Measurements from ENCODE around the gene ERO1B.

The ERO1B gene

DNA sequence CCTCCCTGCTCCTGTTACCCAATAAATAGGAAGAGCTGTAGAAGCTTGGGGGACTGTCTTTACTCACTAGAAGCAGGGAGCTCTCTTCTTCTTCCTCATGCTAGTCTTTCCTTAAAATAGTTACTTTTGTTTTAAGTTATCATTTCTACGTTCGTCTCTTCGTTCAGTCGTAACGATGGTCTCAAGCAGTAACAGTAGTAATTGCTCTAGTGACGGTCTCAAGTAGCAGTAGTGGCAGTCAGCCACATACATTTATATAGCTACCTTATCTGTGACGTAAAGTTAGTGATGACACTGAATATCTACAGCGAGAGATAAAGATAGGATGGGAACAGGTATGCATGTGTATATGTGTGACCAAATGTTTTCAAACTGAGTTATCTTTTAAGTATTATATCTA lies 15.4 kb upstream of the ERO1B start:
- DNase-seq: no peak

DNA sequence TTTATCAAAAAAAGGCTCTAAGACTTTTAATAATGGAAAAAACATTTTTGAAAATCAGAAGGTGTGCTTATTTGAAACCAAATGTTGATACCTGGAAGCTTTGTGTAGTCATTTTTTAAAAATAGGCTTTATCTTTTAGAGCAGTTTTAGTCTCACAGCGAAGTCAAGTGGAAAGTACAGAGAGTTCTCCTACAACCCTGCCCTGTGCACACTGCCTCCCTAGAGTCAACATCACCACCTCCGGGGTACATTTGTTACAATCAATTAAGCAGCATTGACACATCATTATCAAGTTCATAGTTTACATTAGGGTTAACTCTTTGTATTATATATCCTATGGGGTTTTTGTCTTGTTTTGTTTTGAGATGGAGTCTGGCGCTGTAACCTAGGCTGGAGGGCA lies 10.7 kb upstream of the ERO1B start:
- no peak for DNase-seq

DNA sequence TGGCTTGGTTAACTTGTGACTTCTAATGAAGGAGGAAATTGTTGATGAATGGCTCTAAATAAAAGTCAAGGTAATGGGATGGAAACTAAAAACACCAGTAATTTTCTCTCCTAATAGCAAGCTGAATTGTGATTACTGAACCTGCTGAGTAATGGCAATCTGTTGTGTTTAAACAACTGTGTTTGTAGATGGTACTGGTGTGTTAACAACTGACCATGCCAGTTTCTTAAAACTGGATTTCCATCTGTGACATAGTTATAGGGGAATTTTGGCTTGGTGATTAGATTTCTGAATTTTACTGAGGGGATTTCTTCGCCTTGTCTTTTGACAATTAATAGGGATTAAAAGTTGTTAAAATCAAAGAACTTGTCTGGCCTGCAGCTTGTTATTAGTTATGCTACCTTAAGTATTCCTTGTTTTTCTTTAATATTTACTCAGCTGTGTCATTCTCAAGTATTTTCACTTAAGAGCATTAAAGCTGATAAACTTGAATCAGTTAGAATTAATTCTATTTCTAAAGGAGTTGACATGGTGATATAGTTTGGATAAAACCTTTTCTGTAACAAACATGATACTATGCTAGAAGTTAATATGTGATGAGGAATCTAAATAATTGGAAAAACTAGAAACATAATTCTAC lies 7.9 kb upstream of the ERO1B start:
- no peak for DNase-seq

DNA sequence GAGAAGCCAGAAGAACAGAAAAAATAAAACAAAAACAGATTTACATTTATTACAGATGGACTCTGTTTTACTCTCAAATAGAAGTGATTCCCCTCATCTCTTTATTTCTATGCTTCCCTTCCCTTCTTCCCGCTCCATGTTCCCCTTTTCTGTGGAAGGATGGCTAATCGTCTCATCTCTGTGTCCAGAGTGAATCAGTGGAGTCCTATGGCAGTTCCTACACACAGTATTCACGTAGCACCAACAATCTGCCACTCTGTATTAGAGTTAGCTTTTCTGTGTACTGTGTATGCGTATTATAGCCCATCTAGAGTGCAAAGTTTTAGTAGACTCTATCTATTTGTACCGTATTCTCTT lies 6.8 kb upstream of the ERO1B start:
- no peak for DNase-seq

DNA sequence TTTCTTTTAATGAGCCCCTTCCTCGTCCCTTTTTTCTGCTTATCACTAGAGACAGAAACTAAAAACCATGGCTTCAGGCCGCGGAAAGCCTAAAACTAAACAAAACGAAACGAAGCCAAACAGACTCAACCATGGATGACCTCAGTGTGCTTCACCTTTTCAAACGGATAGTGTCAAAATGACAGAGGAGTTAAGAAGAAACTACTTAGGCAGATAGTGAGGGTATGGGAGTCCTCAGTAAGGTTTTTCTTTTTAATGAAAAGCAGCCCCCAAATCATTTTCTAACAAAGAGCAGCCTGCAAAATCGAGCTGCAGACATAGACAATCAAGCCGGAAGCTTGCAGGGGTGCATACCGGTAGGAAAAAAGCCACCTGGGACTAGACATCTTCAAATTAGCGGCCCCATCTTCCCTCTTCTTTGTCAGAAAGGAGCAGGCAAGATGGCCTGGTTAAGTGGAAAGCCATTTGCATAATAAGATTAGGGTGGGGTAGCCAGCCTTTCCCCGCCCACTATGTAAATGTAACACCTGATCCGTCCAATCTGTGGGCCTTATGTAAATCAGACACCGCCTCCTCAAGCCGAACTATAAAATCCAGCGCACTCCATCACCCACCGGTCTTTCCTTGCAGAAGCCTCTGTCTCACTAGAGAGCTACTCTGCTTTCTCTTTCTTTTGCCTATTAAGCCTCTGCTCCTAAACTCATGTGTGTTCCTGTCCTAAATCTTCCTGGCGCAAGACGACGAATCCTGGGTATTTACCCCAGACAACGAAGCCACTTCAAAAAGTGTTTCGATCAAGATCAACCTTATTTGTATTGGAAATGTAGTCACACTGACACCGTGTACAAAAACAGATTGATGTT lies 6.2 kb upstream of the ERO1B start:
- no peak for DNase-seq

DNA sequence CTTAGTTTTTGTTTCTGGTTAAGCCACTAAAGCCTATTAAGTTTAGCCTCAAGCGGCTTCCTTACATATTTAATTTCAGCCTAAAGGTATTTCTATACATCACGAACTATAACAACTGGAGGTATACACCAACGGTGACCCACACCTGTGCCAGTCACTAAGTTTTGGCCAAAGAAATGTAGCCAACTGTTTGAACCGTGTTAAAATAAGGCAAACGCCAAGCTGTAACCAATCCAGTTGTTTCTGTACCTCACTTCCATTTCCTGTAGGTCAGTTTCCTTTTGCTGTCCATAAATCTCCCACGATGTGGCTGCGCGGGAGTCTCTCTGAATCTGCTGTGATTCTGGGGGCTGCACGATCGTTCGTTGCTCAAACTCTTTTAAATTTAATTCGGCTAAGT lies 5.6 kb upstream of the ERO1B start:
- no peak for DNase-seq

DNA sequence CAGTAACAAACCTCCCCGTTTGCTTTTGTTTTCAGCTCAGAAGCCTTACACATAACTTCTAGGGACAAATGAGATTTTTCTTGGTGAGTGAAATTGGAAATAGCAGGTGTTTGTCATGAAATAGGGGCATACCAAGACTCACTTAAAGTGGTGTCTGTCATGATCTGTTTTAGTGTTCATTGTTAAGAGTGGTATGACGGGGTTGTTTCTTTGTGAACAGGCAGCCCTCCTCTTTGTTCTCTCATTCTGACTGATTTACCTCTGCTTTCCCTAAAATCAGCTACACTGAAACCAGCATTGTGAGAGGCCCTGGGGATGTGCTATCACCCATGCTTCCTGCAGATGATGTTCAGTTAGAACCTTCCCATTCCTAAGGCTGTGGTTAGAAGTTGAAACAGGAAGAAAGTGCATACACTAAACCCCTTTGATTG lies 2.5 kb upstream of the ERO1B start:
- no peak for DNase-seq

DNA sequence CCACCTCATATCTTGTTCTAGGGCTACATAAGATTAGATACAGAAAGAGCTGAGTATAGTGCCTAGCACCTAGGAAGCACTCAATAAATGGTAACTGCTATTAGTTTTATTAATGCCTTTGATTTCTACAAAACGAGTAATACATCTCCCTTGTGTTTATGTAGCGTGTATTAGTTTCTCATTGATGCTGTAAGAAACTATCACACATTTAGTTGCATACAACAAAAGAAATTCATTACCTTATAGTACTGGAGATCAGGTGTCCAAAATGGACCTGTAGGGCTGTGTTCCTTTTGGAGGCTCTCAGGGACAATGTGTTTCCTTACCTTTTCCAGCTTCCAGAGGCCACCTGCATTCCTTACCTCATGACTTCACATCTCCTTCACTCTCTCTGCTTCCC lies 961 bp upstream of the ERO1B start:
- DNase-seq: no peak

DNA sequence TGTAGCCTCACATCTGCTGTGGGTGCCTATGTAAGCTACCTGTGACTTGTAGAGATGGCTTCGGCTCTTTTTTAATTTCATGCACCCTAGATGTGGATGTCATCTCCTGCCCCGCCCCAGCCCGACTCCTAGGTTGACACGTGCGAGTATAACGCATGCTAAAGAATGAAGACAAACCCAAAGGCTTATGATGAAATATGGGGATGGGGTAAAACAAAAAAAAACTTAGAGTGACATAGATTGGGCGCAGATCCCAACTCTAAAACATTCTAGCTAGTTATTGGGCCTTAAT lies 613 bp upstream of the ERO1B start:
- no peak for DNase-seq

DNA sequence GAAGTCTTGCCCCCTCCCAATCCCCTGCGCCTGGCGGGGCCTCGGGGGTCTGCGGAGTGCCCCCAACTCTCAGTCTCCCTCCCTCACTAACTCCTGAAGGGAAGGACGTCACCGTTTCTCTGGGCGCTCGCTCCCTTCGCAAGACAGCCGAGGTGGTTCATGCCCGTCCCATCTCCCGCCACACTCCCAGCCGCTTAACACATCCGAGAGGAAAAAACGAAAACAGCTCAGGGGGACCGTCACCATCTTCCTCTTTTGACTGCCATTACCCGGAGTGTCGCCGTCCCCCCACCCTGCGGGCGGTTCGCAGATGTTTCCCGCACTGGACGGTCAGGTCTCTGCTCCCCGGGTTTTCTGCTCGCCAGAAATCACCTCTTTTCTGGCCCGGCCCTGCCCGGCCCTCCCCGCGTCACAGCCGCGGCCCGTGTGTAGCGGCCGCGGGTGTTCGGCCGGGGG lies 532 bp downstream of the ERO1B start:
- DNase-seq: peak; percentile 28

DNA sequence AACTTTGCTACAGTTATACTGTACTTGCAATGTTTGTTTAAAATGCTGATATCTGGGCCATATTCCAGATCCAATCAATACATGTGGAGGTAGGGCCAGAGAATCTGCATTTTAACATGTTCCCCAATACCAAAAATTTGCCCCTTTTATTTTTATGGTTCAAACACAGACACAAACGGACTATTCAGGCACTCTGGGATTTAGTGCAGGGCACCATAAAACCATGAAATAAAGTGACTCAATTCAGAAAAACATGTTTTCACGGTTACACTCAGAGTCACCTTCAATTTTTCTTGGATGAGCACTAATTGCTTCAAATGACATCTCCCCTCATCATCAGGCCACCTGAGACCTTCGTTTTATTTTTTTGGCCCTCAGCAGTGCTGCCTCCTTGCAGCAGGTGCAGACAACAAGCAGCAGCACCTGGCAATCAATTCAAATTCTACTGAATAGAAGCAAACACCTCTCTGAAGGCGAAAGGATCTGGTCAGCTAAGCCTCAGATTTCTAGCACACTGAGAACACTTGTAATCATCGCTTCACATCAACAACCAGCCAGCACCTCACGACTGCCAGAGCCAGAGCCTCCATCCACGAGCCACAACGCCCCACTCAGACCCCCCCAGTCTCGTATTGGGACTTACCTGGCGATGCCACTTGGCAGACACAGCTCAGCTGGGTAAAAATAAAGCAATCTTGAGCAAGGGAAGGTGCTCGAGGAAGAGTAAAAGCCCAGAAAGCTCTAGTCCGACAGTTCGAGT lies 1.1 kb downstream of the ERO1B start:
- no peak for DNase-seq

DNA sequence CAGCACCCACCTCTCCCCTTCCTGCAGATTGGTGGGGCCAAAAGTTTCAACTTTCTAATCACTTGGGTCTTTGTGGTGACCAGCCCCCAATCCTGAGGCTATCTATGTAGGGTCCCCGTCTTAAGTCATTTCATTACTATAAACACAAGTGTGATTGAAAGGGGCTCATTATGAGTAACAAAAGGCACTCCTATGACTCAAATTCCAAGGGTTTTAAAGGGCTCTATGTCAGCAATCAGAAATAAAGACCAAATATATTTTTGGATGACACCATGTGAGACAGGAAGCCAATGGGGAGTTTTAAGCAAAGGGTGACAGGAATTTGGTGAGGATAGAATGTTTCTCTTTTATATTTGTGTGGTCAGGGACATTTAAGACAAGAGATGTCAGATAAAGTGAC lies 6.2 kb downstream of the ERO1B start:
- no peak for DNase-seq

DNA sequence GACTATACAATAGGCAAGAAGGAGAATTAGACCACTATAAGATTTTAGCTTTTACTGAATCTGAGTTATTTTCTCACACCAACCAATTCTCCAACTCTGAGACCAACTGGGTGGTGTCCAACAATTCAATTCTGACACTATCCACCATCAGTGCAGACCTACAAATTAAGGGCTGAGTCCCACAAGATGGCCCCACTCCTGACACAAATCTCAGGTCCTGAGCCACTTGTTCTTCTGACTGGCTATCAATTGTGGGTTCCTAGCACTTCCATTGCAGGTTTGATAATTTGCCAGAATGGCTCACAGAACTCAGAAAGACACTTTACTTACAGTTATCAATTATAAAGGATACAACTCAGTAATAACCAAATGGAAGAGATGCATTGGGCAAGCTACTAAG lies 6.7 kb downstream of the ERO1B start:
- no peak for DNase-seq

DNA sequence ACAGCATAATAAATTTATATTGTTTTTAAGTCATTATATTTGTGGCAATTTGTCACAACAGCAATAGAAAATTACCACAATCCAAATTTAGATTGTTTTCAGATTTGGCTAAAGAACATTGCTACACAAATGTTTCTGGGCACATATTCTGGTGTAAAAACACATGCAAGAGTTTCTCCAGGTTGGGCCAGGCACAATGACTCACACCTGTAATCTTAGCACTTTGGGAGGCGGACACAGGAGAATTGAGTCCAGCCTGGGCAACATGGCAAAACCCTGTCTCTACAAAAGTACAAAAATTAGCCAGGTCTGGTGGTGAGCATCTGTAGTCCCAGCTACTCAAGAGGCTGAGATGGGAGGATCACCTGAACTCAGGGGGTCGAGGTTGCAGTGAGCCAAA lies 8.4 kb downstream of the ERO1B start:
- DNase-seq: no peak

DNA sequence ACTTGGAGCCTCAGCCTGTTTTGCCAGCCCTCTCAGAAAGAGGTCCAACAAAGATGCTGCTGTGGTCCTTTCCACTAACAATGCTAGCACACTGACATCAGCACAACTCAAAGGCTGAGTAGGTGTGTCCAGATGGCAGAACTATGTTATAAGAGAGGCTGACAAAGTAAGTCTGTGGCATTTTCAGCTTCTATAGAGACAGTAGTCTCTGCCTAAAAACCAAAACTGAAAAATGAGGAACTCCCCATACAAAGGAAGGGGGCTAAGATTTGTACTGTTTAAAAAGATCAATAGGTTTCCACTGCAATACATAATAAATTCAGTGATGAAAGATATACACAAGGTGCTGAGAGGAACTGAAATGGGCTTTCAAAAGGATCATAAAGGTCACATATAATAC lies 12.3 kb downstream of the ERO1B start:
- DNase-seq: no peak

DNA sequence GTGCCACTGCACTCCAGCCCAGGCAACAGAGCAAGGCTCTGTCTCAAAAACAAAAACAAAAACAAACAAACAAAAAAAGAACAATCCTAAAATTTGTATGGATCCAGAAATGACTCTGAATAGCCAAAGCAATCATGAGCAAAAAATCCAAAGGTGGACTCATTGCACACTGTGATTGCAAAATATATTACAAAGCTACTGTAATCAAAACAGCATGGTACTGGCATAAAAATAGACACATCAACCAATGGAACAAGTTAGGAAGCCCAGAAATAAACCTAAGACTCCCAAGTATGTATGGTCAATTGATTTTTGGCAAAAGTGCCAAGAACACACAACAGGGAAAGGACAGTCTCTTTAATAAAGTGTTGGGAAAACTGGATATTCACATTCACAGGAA lies 19.9 kb downstream of the ERO1B start:
- DNase-seq: no peak

DNA sequence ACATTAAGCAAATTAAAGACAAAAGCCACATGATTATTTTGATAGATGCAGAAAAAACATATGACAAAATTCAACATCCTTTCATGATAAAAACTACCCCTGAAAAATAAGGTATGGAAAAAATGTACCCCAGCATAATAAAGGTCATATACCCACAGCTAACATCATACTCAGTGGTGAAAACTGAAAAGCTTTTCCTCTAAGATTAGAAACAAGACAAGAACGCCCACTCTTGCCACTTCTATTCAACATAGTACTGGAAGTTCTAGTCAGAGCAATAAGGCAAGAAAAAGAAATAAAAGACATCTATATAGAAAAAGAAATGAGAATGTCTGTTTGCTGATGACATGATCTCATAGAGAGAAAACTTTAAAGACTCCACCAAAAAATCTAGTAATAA lies 20.7 kb downstream of the ERO1B start:
- DNase-seq: no peak

DNA sequence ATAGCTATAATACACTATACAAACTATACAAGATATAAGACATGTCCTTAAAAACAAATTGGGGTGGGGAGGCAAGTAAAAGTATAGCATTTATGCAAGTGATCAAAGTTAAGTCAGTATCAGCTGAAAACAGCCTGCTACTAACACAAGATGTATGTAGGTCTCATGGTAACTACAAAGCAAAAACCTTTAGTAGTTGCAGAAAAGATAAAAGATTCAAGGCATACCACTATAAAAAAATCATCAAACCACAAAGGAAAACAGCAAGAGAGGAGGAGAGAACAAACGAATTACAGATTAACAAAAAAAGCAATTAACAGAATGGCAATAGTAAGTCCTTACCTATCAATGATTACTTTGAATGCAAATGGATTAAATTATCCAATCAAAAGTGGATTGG lies 22.7 kb downstream of the ERO1B start:
- no peak for DNase-seq

DNA sequence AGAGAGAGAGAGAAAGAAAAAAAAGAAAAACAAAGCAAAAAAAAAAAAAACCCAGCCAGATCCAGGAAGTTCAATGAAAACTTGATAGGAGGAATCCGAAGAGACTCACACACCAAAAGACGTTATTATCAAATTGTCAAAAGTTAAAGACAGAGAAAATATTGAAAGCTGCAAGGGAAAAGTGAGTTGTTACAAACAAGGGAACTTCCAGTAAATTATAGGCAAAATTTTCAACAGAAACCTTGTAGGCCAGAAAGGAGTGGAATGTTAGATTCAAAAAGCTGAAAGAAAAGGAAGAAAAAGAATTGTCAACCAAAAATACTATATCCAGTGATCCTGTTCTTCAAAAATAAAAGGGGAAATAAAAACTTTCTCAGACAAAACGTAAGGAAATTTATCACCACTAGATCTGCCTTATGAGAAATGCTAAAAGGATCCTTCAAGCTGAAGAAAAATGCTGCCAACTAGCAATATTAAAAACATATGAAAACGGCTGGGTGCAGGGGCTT lies 23.6 kb downstream of the ERO1B start:
- no peak for DNase-seq

DNA sequence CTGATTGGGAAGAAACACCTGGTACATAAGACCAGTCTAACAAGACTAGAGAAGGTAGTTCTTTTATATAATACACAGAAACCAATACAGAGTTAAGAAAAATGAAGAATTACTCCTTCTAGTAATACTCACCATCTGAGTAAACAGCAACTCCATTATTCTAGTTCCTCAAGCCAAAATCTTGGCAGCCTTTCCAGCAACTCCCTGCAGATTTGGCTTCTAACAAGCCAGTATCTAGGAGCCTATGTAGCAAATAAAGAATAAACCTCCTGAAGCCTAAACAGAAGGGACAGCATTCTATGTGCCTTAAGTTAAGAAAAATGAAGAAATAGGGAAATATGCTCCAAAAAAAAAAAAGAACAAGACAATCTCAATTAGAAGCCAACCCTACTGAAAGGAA lies 24.5 kb downstream of the ERO1B start:
- no peak for DNase-seq

DNA sequence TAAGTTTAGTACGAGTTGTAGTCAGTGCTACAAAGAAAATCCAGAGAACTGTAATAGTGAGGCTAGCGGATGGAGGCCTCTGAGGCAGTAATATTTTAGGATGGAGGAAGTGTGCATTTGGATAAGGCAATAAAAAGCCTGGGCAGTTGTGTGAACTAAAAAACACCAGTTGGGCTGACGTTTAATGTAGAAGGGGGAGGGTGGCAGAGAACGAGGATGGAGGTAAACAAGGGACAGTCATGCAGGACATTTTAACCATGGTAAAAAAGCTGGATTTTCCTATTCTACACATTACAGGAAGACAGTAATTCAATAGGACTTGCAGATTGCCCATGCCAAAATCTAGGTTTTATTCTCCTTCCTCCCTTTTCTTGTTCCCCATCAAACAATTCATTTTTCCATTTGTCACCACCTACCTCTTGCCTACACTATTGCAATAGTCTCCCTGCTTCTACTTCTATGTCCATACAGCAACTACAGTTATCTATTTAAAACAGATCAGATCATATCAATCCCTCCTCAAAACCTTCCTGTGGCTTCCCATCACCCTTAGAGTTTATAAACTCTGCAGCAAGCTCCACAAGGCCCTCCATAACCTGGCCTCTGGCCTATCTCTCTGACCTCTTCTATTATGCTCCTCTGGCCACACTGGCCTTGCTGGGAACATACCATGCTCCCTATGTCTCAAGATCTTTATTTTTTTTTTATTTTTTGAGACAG lies 27.7 kb downstream of the ERO1B start:
- DNase-seq: no peak

DNA sequence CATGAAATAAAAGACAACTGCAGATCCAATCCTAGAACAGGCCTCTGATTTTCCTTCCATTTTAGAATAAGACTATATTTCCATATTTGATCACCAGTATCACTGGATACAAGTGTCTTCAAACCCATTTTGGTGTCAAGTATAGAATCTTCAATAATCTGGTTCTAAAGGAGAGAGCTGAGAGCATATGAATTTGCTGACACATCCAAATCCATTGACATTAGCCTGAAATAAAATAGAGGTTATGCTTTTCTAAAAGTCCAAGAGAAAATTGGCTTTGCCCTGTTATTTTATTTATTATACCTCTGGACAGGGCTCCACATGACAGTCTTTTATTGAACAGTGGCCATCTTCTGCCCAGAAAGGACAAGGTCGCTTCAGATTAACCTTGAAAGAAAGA lies 28.6 kb downstream of the ERO1B start:
- DNase-seq: no peak

DNA sequence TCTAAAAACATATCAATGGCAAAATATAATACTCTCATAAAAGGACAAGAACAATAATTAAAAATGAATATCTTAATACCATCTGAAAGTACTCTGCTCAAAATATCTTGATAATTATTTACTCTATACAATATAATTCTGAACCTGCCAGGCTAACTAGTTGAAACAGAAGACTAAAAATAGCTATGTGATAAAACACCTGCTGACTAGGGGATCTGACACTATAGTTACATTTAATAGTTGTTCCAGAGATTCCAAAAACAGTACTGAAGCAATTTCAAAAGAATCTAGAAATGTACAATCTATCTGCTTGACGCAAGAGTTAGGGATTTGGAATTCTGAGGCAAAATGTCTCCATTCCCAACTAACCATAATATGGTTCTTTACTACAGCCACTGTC lies 30.2 kb downstream of the ERO1B start:
- no peak for DNase-seq
